ENCODE measurements around the gene DUSP18. TPM values are rescaled to one million over a fixed set of nuclear protein-coding genes. Genes with fewer than 3 reads are reported as not detected.

Gene DUSP18
- total RNA-seq, 1 donor = 18.5 TPM

- DNase-seq (ENCODE audit: low read depth) = peak; percentile 22
- no peak for TF ChIP-seq CTCF (IDR thresholded peaks at IDR 0.05; ENCODE audit: insufficient read depth, low read length)
- H3K4me3 ChIP-seq (ENCODE audit: low read depth, low read length) = no peak overlapping the region
Measured at GRCh38 chr22:30701872-30702271, 34.2 kb upstream of the DUSP18 start.

- no peak overlapping the region for H3K4me3 ChIP-seq (ENCODE audit: low read depth, low read length)
- DNase-seq (ENCODE audit: low read depth) = no peak
- no peak for TF ChIP-seq CTCF (IDR thresholded peaks at IDR 0.05; ENCODE audit: insufficient read depth, low read length)
Measured at GRCh38 chr22:30697975-30698374, 30.3 kb upstream of the DUSP18 start.

- DNase-seq (ENCODE audit: low read depth) = no peak
- no peak for TF ChIP-seq CTCF (IDR thresholded peaks at IDR 0.05; ENCODE audit: insufficient read depth, low read length)
- H3K4me3 ChIP-seq (ENCODE audit: low read depth, low read length) = no peak overlapping the region
Measured at GRCh38 chr22:30695871-30696655, 28.4 kb upstream of the DUSP18 start.

- peak overlapping the region; percentile 69 for H3K4me3 ChIP-seq (ENCODE audit: low read depth, low read length)
- no peak for DNase-seq (ENCODE audit: low read depth)
- TF ChIP-seq CTCF (IDR thresholded peaks at IDR 0.05; ENCODE audit: insufficient read depth, low read length) = no peak
Measured at GRCh38 chr22:30695351-30695851, 27.7 kb upstream of the DUSP18 start.

GRCh38 chr22:30694640-30695350, 27.1 kb upstream of the DUSP18 start, which contains the start of gene OSBP2:
Gene OSBP2 (plus strand): TSS chr22:30694874. CDS start chr22:30694910, 36 bp downstream.
- no peak for DNase-seq (ENCODE audit: low read depth)
- no peak for TF ChIP-seq CTCF (IDR thresholded peaks at IDR 0.05; ENCODE audit: insufficient read depth, low read length)

GRCh38 chr22:30694171-30694639, 26.5 kb upstream of the DUSP18 start:
- peak; percentile 16 for DNase-seq (ENCODE audit: low read depth)
- no peak for TF ChIP-seq CTCF (IDR thresholded peaks at IDR 0.05; ENCODE audit: insufficient read depth, low read length)
- H3K4me3 ChIP-seq (ENCODE audit: low read depth, low read length) = peak overlapping the region; percentile 70

More at GRCh38 chr22:30694640-30695350, 27.1 kb upstream of the DUSP18 start, which contains the start of gene OSBP2:
- H3K4me3 ChIP-seq (ENCODE audit: low read depth, low read length) = peak within 1 kb of the TSS; percentile 70

All from fibroblast of the aortic adventitia (primary cell).